Stomach (tissue), 4 donors: ENCODE results near the gene CCL18.

Experiments used
- CTCF ChIP-seq, 7 experiments: fragments of 450-650 bp in 4 of 7; fragments of 200-600 bp in 3 of 7; sonication (generic) in 3 of 7; IDR thresholded peaks; one replicate each; pipeline ENCODE4 v1.5.1; 2016 to 2019; ENCODE audit warnings: antibody characterized with exemption in 7 of 7, control low read depth in 2 of 7, mild to moderate bottlenecking in 1 of 7
- EP300 ChIP-seq: sonication (generic); formaldehyde crosslinking; IDR thresholded peaks from one replicate; pipeline ENCODE4 v1.6.1; 2017; ENCODE audit warnings: antibody characterized with exemption
- POLR2A ChIP-seq, 4 donors: fragments of 450-650 bp; IDR thresholded peaks; one replicate each; pipeline ENCODE4 v1.6.1; 2016; ENCODE audit warnings: antibody characterized with exemption in 4 of 4, control low read depth in 2 of 4, mild to moderate bottlenecking in 1 of 4, moderate library complexity in 1 of 4

GRCh38 chr17:36055921-36056520 lies 8.1 kb upstream of the CCL18 start:
- no peak for TF ChIP-seq CTCF (IDR thresholded peaks at IDR 0.05)
- no peak for TF ChIP-seq EP300
- no peak for TF ChIP-seq POLR2A (IDR thresholded peaks at IDR 0.05)
